EL (cell line): ENCODE data around the gene CLDN25.
"Not testable (repeated sequence)": the region's sequence is repeated elsewhere in the genome, so short reads cannot be mapped to it uniquely, and the experiment has no call there.

Experiments
- DNase-seq: peaks from one replicate; pipeline ENCODE4 v3.0.0-alpha.2; 2016

The CLDN25 gene

DNA sequence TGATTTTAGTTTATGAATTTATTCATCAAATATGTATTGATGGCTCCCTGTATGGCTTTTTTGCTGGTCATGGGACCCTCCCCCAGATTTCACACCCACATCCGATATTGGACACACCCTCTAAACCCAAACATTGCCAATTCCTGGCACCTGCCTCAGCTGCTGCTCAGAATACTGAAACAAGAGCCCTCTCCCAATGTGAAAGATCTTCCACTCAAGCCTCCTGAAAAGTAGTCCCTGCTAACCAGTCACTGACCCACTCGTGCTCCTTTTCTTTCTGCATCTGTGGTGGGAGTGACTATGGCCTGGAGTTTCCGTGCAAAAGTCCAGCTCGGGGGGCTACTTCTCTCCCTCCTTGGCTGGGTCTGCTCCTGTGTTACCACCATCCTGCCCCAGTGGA is at the start of gene CLDN25:
Gene CLDN25 (plus strand): TSS at position 301 of the 400 bp plus-strand sequence. CDS start 0 bp downstream, at position 301.
- no peak for DNase-seq

DNA sequence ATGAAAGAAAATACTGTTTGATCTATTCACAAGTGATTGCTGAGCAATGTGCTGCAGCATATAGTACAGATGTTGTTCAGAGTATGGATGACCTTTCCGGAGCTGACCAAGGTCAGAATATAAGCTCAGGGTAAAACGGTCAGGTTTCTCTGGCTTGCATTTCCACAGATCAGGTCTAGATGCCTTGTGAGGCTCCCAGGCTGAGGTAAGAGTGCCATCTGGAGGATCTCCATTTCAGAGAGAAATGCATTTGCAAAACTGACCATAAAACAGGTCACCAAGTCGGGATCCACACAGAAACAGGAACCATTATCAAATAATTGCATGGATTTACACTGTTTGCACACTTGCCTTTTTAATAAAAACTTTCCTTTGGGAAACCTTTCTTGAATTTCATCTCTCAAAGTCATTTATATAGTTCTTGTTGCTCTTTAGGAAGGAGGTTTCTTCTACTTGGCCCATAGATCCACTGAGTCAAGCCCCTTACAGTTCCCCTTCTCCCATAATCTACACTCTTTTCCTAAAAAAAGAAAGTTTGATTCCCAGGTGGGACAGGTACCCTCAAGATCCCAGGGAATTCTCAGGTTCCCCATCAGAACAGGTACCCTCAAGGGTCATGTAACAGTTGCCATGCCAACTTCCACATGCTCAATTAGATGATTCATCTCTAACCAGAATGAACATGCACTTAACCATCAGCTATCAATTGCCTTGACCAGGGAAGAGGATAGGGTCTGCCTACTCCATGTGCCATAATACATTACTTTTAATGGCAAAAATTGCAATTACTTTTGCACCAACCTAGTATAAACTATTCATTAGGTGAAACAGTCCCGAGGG is 48.5 kb upstream of the CLDN25 start:
- DNase-seq = peak; percentile 62

DNA sequence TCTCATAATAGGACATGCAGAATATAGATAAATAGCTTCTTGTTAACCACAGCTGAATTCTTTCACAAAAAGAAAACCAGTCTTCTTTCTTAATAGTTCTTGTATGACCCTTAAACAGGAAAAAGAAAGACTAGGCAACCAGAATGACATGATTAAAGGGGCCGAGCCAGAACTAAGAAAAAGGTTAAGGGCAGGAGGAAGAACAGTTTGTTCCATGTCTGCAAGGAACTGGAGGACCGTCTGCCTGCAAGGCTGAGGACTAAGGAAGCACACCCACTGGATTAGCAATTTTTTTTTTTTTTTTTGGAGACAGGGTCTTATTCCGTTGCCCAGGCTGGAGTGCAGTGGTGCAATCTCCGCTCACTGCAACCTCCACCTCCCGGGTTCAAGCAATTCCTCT is 47.5 kb upstream of the CLDN25 start:
- DNase-seq = no peak

DNA sequence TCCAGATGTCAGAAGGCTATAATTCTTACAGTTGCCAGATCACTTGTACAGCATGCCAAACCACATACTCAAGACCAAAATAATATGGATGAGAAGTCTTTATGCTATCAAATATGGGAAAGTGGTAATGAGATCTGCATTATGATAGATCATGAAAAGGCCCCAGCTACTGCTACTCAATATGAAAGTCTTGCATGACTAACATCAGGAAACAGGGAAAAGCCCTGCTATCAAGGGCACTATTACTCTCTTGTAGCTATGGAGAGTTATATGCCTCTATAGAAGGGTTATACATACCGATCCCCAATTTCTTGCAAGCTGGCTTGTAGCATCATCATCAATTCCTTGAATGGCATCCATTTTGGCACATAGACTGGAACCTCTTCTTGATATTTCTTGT is 43.3 kb upstream of the CLDN25 start:
- DNase-seq = no peak

DNA sequence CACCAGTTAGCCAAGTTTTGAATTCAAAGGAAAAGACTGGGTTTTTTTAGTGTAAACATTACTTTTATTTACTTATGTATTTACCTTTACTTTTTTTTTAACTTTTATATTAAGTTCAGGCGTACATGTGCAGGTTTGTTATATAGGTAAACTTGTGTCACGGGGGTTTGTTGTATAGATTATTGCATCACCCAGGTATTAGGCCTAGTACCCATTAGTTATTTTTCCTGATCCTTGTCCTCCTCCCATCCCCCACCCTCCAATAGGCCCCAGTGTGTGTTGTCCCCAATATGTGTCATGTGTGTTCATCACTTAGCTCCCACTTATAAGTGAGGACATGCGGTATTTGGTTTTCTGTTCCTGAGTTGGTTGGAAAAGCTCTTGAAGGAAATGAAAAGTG is 26.7 kb upstream of the CLDN25 start:
- DNase-seq = no peak

DNA sequence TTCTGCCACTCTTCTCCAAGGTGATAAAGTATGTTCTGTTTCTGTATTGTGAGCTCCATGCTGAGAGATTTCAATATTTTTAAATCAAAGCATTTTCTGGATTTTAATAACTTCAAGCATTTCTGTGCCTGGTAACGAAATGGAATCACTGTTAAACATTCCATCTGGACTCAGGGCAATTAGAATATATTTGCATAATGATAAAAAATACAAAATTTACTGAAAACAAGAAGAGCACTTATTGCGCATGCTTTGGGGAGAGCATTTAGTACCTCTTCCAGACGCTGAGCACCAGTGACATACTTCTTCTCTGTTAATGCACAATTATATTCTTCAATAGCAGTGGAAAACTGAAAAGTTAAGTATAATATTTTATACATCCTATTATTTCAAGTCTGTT is 19.4 kb upstream of the CLDN25 start:
- DNase-seq = no peak

DNA sequence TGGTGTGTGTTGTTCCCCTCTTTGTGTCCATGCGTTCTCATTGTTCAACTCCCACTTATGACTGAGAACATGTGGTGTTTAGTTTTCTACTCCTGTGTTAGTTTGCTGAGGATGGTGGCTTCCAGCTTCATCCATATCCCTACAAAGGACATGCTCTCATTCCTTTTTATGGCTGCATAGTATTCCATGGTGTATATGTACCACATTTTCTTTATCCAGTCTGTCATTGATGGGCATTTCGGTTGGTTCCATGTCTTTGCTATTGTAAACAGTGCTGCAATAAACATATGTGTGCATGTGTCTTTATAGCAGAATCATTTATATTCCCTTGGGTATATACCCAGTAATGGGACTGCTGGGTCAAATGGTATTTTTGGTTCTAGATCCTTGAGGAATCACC is 16.6 kb upstream of the CLDN25 start:
- DNase-seq = not testable (repeated sequence)

DNA sequence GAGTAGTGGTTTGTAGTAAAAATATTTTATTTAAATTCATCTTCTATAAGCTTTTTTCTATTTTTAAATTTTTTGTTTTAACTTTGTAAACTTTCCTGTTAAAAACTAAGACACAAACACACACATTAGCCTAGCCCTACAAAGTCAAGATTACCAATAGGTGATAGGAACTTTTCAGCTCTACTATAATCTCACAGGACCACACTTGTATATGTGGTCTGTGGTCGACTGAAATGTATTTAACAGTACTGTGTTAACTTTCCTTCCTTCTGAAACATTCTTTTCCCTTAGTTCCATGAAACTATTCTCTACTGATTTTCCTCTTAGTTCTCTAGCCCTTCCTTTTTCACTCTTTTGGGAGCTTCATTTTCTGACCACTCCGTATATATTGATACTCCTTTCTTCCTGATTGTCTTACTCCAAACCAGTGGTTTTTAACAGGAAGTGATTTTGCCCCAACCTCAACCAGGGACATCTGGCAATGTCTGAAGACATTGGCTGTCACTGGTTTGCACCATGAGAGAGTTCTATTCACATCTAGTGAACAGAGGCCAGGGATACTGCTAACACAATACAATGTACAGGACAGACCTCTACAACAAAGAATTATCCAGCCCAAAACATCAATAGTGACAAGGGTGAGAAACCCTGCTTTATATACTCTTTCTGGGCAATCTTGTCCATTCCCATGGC is 14.9 kb upstream of the CLDN25 start:
- DNase-seq = no peak

DNA sequence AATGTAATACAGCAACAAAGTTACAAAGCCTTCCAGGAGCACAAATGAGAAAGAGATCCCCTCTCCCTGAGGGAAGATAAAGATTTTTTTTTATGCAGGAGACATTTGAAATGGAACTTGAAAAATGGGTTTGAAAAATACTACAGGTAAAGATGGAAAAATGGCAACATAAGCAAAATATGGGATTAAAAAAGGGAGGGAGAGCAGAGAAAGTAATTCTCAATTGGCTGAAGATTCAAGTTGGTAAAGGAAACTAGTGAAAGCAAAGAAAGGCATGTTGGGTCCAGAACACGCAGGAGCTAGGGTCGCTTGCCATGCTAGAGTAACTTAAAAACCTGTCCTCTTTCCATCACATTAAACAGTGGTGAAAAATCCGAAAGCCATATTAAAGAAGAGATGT is 7.6 kb upstream of the CLDN25 start:
- DNase-seq = no peak

DNA sequence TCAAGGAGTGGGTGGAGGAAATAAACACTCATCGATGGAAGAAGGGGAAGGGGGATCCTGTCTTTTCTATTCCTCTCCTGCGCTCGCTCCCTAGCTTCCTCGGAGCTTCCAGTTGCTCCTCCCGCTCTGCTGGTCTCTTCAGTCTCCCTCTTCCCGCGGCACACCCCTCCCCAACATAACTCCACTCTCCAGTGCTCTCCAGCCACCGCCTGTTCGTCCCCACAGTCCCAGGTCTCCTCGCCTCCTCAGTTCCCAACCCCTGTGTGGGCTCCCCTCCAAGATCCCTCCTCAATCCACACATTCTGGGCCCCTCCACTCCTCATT is 6.5 kb upstream of the CLDN25 start:
- peak; percentile 48 for DNase-seq

DNA sequence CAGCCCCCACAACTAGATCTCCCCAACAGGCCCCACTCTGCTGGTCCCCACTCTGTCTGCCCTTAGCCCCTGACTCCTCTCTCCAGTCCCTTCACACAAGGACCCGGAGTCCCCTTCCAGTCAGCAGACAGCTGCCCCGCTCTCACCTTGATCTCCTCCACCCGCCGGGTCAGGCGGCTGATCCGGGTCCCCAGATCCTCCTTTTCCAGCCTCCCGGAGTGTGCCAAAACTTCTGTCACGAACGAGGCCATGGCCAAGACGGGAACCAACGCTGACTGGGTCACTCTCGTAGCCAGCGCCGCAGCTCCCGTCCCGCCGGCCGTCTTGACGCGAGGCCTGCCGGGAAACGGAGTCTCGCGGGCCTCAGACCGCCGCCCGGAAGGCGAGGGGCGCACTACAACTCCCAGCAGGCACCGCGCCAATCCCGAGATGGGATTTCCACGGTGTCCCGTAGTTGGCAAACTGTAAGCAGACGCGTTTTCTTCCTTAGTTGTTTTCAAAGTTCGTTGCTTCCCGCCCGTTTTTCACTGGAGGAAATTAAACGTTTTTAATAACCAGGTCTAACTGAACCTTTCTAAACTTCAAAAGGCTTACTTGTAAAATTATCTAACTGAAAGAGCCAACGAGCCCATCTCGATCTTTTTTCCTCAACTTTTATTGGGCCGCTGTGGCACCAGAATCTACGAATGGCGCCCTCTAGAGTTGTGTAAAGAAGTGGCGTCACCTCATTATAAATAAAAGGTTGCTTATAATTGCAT is 6.0 kb upstream of the CLDN25 start, which contains the start of gene ZW10:
Gene ZW10 (minus strand): TSS at position 277 of the 758 bp plus-strand sequence. CDS start 26 bp downstream, at position 251.
- peak; percentile 97 for DNase-seq

DNA sequence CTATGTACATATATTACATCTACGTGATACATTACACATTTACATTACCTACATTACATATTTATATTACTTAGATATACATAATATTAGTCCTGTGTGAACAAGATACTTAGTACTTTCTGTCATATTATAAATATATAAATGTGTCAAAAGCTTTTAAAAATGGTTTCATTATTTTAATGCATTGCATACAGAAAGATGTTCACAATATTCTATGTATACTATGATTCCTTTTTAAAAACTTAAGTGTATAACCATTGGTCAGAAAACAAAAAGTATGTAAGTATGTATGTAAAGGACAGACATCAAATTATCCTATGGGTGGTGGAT is 5.5 kb upstream of the CLDN25 start:
- no peak for DNase-seq

DNA sequence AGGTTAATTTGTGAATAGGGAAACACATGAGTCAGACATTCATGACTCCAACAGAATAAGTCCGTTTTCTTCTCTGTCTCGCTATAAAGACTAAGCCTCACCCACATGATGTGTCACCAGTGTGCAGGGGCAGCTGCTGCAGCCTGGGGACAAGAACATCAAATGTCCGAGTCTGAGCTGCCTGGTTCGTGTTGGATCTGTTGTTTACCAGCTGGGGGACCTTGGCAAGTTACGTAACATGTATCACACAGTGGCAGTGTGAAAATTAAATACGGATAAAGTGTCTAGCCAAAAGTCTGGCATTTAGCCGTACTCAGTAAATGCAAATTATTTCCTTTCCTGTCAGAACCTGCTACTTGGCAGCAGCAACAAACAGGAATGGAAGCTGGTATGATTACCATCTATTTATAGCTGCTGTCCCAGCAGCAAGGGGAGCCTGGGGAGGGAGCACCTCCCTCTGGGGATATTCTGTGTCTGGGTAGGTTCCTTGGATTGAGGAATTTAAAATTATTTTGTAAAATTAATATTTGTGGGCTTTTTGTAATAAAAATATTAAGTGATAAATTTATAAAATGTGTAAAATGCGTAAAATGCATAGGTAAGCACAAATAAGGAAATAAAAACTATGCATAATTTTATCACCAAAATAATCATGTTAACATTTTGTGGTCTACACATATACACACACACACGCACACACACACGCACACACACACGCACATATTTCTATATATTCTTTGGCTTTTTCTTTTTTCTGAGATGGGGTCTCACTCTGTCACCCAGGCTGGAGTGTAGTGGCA is 1.3 kb upstream of the CLDN25 start:
- peak; percentile 42 for DNase-seq

DNA sequence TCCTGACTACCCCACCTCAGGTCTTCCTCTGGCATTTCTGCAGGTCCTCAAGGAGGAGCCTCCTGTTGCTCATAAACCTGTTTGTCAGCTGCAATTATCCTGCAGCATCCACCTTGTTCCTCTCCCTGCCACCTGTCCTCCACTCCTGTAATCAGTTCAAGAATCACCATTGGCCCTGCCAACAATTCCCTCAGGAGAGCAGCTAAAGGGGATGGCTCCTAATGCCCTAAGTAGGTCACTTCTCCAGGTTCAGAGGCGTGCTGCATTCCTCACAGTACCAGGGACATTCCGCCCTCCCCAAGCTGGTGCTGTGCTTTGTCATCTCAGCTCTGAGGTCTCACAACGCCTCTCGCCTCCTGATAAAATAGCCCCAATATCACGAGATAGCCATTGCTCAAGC is 2.1 kb downstream of the CLDN25 start:
- DNase-seq = no peak

DNA sequence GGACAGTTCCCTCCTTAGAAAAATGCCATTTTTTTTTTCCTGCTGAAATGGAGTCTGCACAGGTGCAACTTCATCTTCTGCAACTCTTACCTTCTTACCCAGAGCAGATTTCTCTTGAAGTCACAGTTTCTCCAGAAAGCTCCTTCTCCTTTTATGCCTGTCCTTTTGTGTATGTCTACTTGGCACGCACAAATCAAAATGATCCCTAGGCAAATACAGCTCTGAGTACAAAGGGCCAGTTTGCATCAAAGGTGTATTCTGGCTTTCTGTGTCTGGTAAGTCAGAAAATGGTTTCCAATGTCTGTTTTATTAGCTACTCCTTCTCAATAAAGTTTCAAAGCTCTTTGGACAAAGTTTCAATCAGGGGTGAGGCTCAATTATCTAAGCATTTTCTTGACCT is 2.5 kb downstream of the CLDN25 start:
- DNase-seq = no peak

DNA sequence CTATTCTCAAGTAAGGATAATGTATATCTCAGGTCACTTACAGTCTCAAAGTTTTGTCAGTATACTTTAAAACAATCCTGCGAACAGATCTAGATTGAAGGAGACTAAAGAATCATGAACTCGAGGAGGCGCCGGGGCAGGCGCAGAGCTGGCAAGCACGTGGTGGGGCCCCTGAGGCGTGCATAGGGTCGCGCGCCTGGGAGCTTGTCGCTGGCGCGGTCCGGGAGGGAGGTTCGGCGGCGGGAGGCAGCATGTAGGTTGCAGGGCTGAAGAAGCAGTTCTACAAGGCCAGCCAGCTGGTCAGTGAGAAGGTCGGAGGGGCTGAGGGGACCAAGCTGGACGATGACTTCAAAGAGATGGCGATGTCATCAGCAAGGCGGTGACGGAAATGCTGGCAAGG is 9.4 kb downstream of the CLDN25 start:
- not testable (repeated sequence) for DNase-seq

DNA sequence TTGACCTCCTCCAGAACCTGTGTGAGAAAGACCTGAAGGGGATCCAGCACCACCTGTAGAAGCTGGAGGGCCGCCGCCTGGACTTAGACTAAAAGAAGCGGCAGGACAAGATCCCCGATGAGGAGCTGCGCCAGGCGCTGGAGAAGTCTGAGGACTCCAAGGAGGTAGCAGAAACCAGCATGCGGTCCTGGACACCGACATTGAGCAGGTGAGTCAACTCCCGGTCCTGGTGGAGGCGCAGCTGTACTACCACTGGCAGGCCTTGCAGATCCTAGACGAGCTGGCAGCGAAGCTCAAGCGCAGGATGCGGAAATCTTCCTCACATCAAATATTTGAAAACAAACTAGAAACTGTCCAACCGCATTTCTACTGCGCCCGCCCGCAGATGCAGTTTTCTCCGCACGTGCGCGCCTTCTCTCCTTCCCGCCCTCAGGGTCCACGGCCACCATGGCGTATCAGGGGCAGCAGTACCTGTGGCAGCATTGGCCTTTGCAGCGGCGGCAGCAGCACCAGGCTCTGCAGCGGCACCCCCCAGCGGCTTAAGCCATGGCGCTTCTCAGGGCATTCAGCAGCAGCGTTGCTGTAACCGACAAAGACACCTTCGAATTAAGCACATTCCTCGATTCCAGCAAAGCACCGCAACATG is 10.2 kb downstream of the CLDN25 start:
- DNase-seq = no peak

DNA sequence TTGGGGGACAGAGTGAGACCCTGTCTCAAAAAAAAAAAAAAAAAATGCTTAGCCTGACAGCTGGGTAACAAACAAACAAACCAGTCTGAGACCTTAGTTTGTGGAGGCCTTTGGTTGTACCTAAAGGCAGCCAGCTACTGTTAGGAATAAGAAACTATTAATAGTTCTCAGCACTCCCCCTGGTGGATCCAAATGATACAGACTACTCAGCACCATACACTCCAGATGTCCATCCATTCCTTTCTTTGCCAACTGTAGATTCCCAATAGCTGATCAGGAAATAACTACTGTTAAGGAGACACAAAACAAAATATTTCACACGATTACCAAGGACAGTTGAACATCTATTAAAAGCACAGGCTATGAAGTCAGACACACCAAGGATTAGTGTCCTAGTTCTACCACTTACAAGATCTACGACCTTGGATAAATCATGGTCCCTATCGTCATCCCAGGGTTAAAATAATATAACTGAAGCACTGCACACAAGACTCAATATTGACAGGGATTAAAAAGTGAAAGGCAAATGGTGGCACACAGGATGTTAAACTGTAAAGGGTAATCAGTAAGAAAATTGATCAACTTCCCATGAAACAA is 17.2 kb downstream of the CLDN25 start:
- peak; percentile 47 for DNase-seq

DNA sequence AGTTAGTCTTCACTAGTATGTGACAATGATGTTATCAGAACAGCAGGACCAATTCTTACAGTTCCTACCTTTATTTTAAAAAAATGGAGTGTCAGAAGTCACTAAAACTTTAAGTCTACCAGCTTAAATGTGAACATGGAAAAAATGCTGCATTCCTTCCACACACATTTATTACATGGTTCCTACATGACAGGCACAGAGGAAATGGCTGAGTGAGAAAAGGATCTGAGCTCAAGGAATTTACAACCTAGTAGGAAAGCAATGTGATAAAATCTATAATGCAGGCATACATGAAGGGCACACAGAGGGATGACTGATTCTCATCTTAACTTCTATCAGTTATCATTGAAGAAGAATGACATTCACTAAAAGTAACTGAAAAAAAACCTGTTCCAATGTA is 23.0 kb downstream of the CLDN25 start:
- no peak for DNase-seq

DNA sequence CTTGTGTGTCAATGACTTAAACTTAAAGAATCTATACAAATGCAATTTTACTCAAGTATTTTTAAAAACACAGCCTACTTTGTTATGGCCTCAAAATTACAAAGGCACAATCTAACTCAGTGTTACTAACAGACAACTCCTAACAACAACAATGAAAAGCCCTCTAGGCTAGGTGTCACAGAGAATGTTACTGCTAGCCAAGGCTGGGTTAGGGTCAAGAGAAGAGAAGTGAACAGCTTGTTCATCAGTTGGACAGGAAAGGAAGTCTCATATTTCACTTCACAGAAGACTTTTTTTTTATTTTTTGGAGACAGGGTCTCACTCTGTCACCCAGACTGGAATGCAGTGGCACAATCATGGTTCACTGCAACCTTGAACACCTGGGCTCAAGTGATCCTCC is 26.0 kb downstream of the CLDN25 start:
- no peak for DNase-seq

DNA sequence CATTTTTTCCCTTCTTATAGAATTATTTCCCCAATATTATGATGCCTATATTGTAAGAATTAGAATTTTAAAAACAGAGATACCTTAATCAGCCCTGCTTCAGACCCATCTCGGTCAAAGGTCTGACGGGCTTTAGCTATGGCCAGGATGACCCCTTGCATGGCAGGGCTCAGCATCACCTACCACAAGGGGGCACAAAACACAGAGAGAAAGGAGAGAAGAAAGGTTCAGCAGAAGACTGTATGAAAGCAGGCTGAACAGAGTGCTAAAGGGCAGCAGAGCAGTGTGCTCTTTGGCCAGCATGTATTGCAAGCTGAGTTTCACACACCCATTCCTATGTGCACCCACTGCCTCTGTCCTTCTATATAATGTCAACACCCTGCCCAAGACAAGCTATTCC is 26.8 kb downstream of the CLDN25 start:
- DNase-seq = peak; percentile 18

DNA sequence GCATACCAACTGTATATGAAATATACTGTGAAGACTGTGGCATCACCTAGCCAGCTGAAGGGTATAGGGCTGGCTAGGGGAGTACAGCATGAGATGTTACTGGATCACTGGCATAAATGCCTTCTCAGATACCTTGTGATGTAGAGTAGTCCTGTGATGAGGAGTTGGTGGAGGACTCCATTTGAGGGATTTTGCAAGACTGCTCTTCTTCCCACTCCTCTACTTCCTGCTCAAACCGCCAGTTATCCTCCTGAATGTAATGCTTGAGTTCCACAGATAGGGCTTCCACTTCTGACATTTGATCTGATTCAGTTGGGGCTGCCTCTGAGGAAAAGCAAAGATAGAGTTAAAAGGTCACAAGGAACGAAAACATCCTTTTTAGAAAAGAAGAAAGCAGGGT is 29.3 kb downstream of the CLDN25 start:
- DNase-seq = no peak
